K562 (cell line): ENCODE results near the gene B3GAT3. TPM values are rescaled to one million over a fixed set of nuclear protein-coding genes. Genes with fewer than 3 reads are reported as not detected.
A peak's percentile ranks its signal among the peaks of the same experiment; 100 is the strongest.

Source experiments
- ADNP ChIP-seq: fragments of 200-800 bp; sonication (Bioruptor generic); IDR thresholded peaks from 2 replicates; pipeline ENCODE4 v1.6.1; 2016; ENCODE audit warnings: missing genetic modification characterization, missing compliant biosample characterization
- ARID1B ChIP-seq: fragments of 450-650 bp; IDR thresholded peaks from 2 replicates; pipeline ENCODE4 v1.6.1; 2016; ENCODE audit warnings: antibody characterized with exemption, mild to moderate bottlenecking, inconsistent platforms
- FOXJ3 ChIP-seq: sonication (generic); formaldehyde crosslinking; IDR thresholded peaks from 2 replicates; pipeline ENCODE4 v1.4.0; 2020; ENCODE audit warnings: mild to moderate bottlenecking, missing genetic modification reagents
- HNRNPK ChIP-seq: fragments of 200-400 bp; formaldehyde crosslinking; IDR thresholded peaks from one replicate; pipeline ENCODE4 v1.6.1; 2018; ENCODE audit warnings: mild to moderate bottlenecking, low read depth, low read length; ENCODE audit not compliant: poor library complexity, severe bottlenecking
- KDM2B ChIP-seq: fragments of 250-450 bp; sonication (Bioruptor Pico); IDR thresholded peaks from 2 replicates; pipeline ENCODE4 v1.8.0; 2021; ENCODE audit warnings: mild to moderate bottlenecking, moderate library complexity
- KDM4B ChIP-seq, 2 experiments: fragments of 450-650 bp in 1 of 2; sonication (generic) in 1 of 2; IDR thresholded peaks; 2 replicates each; pipeline ENCODE4 v1.6.1; 2016 to 2017; ENCODE audit warnings: borderline replicate concordance in 2 of 2, antibody characterized with exemption in 1 of 2, low read depth in 1 of 2, mild to moderate bottlenecking in 1 of 2
- MCM3 ChIP-seq: fragments of 450-650 bp; IDR thresholded peaks from 2 replicates; pipeline ENCODE4 v1.6.1; 2016
- PML ChIP-seq: IDR thresholded peaks from 2 replicates; pipeline ENCODE4 v1.6.1; 2012; ENCODE audit warnings: low read length, inconsistent platforms
- SAFB2 ChIP-seq: fragments of 200-400 bp; formaldehyde crosslinking; IDR thresholded peaks from 2 replicates; pipeline ENCODE4 v1.6.1; 2018; ENCODE audit warnings: borderline replicate concordance, low read length, low read depth, moderate library complexity; ENCODE audit not compliant: severe bottlenecking
- SIN3B ChIP-seq: fragments of 450-650 bp; IDR thresholded peaks from 2 replicates; pipeline ENCODE4 v1.6.1; 2017; ENCODE audit warnings: low read depth, mild to moderate bottlenecking, moderate library complexity
- TCF7 ChIP-seq: sonication (generic); IDR thresholded peaks from 2 replicates; pipeline ENCODE4 v1.6.1; 2016; ENCODE audit warnings: antibody characterized with exemption, borderline replicate concordance
- THRB ChIP-seq: fragments of 450-650 bp; formaldehyde crosslinking; conservative IDR thresholded peaks from 2 replicates; pipeline ENCODE4 v1.4.0; 2022; ENCODE audit warnings: mild to moderate bottlenecking, missing genetic modification characterization
- polyA plus RNA-seq, 8 experiments: library from polyadenylated mRNA; depleted of rRNA in 4 of 8; stranded (reverse) in 5 of 8; unstranded in 3 of 8; fragments of >200 nt; fragmentation: Nextera tagmentation in 2 of 8; fragmentation: Illumina TruSeq in 1 of 8; extraction: Ambion mirVana in 2 of 8; extraction: Trizol in 1 of 8; gene quantifications; 2 replicates each; pipeline versions ENCODE4 v1.2.1 to v1.2.3, GENCODE V29; 2011 to 2014; ENCODE audit warnings: inconsistent platforms in 1 of 8, missing spikeins in 1 of 8
- total RNA-seq, 7 experiments: library from RNA; depleted of rRNA in 6 of 7; stranded (reverse); fragments of >200 nt in 6 of 7; fragmentation: Illumina TruSeq in 2 of 7; extraction: Trizol in 2 of 7; gene quantifications; 2 replicates each; pipeline versions ENCODE4 v1.2.1 to v1.2.3, GENCODE V29; 2011 to 2021; ENCODE audit warnings: low replicate concordance in 1 of 7
- TF ChIP-seq, protein P1 (sequence below): conservative IDR thresholded peaks from 2 replicates; pipeline ENCODE4 v1.6.1; 2011; ENCODE audit warnings: low read depth, mild to moderate bottlenecking, low read length; ENCODE audit not compliant: control insufficient read depth
- TF ChIP-seq, protein P2 (sequence below): fragments of 250-450 bp; sonication (Bioruptor Pico); IDR thresholded peaks from 2 replicates; pipeline ENCODE4 v1.4.0; 2020; ENCODE audit warnings: borderline replicate concordance
- TF ChIP-seq, protein P3 (sequence below): sonication (generic); formaldehyde crosslinking; IDR thresholded peaks from 2 replicates; pipeline ENCODE4 v1.8.1; 2023; ENCODE audit warnings: missing genetic modification reagents, mild to moderate bottlenecking, borderline replicate concordance
- TF ChIP-seq, protein P4 (sequence below), 3 experiments: IDR thresholded peaks in 2 of 3; conservative IDR thresholded peaks in 1 of 3; 2 replicates each; pipeline ENCODE4 v1.5.1; 2011 to 2012; ENCODE audit warnings: low read length in 3 of 3, mild to moderate bottlenecking in 3 of 3, control low read depth in 2 of 3, improper control_type of control experiment in 1 of 3, inconsistent platforms in 1 of 3, low read depth in 1 of 3, mixed read lengths in 1 of 3, moderate library complexity in 1 of 3; ENCODE audit not compliant: insufficient read depth in 2 of 3

Gene B3GAT3
- total and polyA plus RNA-seq, 9 of the 15 experiments (the other 6 are each of a cell fraction or from before 2014, with no cell fraction given) = 0.30 to 64.0 (median 21.4) TPM

DNA sequence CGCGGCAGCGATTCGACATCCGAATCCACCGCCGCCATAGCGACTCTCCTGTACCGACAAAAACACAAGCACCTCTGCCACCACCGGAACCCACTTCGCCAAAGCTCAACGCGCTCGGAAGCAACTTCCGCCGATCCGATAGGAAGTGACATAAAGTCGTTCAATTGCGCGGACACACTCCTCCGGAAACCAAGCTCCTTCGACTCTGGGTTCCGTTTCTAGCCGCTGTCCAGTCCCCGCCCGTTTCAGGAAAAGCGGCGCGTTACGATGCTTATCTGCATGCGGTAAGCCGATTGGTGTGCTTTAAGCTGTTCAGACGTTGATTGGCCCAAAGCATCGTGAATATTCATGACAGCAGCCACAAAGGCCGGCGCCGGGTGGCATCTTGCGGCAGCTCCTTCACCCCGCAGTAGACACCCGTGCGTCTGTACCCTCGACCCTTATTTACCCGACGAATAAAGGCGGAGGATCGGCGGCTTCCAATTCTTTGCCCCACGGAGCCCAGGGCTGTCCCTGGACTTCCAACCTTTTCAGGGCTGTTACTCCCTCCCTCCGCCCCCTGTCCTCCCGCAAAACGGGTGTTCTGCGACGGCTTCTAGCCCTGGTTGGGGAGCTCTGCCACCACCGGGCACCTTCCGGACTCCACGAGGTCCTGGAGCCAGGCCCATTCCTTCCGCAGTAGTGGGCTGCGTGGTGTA is 30.2 kb downstream of the B3GAT3 start, which contains the start of gene TUT1 (continued):
- TF ChIP-seq KDM4B (IDR thresholded peaks at IDR 0.05; ENCODE audit: borderline replicate concordance in 2 of 2, low read depth in 1 of 2) (peak in 1 of 2 experiments; percentile 92; a peak in 2 of 4 replicates), ADNP (tag) (no peak), PML (peak; percentile 93), KDM2B (no peak), FOXJ3 (CRISPR knock-in tag) (no peak), TCF7 (peak; percentile 38; the same call in 1 of the 2 replicates), MCM3 (no peak), SAFB2 (no peak), THRB (CRISPR knock-in tag) (no peak), HNRNPK (no peak), ARID1B (peak; percentile 28; the same call in 1 of the 2 replicates), SIN3B (peak; percentile 90)
- TF ChIP-seq, protein P1, sequence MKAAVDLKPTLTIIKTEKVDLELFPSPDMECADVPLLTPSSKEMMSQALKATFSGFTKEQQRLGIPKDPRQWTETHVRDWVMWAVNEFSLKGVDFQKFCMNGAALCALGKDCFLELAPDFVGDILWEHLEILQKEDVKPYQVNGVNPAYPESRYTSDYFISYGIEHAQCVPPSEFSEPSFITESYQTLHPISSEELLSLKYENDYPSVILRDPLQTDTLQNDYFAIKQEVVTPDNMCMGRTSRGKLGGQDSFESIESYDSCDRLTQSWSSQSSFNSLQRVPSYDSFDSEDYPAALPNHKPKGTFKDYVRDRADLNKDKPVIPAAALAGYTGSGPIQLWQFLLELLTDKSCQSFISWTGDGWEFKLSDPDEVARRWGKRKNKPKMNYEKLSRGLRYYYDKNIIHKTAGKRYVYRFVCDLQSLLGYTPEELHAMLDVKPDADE = peak; percentile 59
- TF ChIP-seq, protein P2, sequence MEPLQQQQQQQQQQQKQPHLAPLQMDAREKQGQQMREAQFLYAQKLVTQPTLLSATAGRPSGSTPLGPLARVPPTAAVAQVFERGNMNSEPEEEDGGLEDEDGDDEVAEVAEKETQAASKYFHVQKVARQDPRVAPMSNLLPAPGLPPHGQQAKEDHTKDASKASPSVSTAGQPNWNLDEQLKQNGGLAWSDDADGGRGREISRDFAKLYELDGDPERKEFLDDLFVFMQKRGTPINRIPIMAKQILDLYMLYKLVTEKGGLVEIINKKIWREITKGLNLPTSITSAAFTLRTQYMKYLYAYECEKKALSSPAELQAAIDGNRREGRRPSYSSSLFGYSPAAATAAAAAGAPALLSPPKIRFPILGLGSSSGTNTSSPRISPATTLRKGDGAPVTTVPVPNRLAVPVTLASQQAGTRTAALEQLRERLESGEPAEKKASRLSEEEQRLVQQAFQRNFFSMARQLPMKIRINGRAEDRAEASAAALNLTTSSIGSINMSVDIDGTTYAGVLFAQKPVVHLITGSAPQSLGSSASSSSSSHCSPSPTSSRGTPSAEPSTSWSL = no peak
- TF ChIP-seq, protein P3, sequence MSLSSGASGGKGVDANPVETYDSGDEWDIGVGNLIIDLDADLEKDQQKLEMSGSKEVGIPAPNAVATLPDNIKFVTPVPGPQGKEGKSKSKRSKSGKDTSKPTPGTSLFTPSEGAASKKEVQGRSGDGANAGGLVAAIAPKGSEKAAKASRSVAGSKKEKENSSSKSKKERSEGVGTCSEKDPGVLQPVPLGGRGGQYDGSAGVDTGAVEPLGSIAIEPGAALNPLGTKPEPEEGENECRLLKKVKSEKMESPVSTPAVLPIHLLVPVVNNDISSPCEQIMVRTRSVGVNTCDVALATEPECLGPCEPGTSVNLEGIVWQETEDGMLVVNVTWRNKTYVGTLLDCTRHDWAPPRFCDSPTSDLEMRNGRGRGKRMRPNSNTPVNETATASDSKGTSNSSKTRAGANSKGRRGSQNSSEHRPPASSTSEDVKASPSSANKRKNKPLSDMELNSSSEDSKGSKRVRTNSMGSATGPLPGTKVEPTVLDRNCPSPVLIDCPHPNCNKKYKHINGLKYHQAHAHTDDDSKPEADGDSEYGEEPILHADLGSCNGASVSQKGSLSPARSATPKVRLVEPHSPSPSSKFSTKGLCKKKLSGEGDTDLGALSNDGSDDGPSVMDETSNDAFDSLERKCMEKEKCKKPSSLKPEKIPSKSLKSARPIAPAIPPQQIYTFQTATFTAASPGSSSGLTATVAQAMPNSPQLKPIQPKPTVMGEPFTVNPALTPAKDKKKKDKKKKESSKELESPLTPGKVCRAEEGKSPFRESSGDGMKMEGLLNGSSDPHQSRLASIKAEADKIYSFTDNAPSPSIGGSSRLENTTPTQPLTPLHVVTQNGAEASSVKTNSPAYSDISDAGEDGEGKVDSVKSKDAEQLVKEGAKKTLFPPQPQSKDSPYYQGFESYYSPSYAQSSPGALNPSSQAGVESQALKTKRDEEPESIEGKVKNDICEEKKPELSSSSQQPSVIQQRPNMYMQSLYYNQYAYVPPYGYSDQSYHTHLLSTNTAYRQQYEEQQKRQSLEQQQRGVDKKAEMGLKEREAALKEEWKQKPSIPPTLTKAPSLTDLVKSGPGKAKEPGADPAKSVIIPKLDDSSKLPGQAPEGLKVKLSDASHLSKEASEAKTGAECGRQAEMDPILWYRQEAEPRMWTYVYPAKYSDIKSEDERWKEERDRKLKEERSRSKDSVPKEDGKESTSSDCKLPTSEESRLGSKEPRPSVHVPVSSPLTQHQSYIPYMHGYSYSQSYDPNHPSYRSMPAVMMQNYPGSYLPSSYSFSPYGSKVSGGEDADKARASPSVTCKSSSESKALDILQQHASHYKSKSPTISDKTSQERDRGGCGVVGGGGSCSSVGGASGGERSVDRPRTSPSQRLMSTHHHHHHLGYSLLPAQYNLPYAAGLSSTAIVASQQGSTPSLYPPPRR (CRISPR knock-in tag) = peak; percentile 38; the same call in 1 of the 2 replicates
- TF ChIP-seq, protein P4, sequence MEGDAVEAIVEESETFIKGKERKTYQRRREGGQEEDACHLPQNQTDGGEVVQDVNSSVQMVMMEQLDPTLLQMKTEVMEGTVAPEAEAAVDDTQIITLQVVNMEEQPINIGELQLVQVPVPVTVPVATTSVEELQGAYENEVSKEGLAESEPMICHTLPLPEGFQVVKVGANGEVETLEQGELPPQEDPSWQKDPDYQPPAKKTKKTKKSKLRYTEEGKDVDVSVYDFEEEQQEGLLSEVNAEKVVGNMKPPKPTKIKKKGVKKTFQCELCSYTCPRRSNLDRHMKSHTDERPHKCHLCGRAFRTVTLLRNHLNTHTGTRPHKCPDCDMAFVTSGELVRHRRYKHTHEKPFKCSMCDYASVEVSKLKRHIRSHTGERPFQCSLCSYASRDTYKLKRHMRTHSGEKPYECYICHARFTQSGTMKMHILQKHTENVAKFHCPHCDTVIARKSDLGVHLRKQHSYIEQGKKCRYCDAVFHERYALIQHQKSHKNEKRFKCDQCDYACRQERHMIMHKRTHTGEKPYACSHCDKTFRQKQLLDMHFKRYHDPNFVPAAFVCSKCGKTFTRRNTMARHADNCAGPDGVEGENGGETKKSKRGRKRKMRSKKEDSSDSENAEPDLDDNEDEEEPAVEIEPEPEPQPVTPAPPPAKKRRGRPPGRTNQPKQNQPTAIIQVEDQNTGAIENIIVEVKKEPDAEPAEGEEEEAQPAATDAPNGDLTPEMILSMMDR (IDR thresholded peaks at IDR 0.05 in 2 of 3, conservative IDR thresholded peaks at IDR 0.05 in 1 of 3; ENCODE audit: insufficient read depth in 2 of 3, low read depth in 1 of 3, low read length in 3 of 3) = peak; percentile 1 to 6 (median 1); a peak in 1 of 6 replicates
